HFF-Myc (cell line): ENCODE measurements around the gene SLC4A3.

ENCODE experiments used
- DNase-seq: peaks from one replicate; pipeline ENCODE4 v3.0.0-alpha.2; 2011; ENCODE audit warnings: low read depth; ENCODE audit errors: extremely low read depth
- H3K4me3 ChIP-seq: replicated peaks from 2 replicates; pipeline ENCODE4 v1.5.1; 2011; ENCODE audit warnings: low read depth, mild to moderate bottlenecking, control low read depth, low read length
- CTCF ChIP-seq: IDR thresholded peaks from 2 replicates; pipeline ENCODE4 v1.5.1; 2012; ENCODE audit warnings: mild to moderate bottlenecking, low read depth, low read length, control low read depth; ENCODE audit errors: missing control alignments

Gene SLC4A3

DNA sequence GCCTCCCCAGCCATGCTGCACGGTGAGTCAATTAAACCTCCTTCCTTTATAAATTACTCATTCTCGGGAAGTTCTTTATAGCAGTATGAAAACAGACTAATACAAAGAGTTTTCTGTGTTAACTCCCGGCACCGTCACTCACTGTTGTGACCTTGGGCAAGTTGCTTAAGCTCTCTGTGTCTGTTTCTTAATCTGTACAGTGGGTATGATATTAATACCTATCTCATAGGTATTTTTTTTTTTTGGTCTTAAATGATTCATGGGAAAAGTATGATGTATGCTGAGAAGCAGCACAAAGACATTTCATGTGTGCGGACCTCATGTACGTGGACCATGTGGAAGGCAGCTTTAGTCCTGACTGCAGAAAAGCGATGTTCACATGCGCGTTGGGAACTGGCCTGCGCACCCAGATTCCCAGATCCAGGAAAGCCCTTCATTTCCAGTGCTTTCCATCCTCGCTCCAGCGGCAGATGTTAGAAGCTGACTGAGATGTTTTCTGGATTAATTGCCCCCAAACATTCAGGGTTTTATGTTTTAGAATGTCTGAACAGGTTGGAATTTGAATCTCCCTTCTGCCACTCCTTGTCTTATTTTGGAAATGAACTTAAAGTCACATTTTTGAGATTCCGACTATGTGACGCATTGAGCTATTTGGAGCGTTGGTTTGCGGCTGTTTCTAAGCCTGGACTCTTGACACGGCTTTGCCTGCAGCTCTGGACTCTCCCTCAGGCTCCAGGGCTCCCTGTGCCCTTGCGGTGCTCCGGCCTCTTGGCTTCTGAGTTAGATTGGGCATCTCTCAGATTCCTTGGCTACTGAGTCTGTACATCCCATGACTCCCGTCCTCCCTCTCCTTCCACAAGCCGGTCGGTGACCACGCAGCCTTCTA, 61.4 kb downstream of the SLC4A3 start:
- H3K4me3 ChIP-seq: peak overlapping the region; percentile 38
- peak; percentile 75 for DNase-seq
- TF ChIP-seq CTCF: no peak

- peak overlapping the region; percentile 38 for H3K4me3 ChIP-seq
- peak; percentile 42 for TF ChIP-seq CTCF
- no peak for DNase-seq
These were observed 62.5 kb downstream of the SLC4A3 start for GRCh38 chr2:219689676-219690628.

DNA sequence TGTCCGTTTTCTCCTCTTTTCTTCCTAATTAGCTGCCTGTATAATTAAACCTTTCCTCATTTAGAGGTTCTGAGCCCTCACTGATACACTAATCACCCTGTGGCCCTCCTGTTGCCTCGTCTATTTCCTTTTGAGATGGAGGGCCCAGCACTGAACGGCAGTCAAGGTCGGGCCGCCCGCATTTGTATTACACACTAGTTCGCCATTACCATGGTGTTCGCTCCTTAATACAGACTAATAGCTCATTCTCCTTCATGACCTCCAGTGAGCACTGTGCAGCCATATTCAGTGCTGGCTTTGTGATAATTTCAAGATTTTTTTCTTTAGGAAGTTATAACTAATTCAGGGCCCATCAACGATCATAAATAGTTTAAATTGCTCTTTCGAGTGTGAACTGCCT, 64.1 kb downstream of the SLC4A3 start:
- no peak for TF ChIP-seq CTCF
- no peak overlapping the region for H3K4me3 ChIP-seq
- no peak for DNase-seq
